ENCODE data around the gene PPP1R13L. TPM values are rescaled to one million over a fixed set of nuclear protein-coding genes. Genes with fewer than 3 reads are reported as not detected.

Gene PPP1R13L
- polyA plus RNA-seq, 1 donor from 2014 or later = not detected

GRCh38 chr19:45362291-45362690 is 42.6 kb downstream of the PPP1R13L start:
- no peak overlapping the region for H3K4me2 ChIP-seq (ENCODE audit: low read length)
- no peak overlapping the region for H3K27ac ChIP-seq (ENCODE audit: low read length)
- H3K36me3 ChIP-seq (ENCODE audit: insufficient read depth, low read length) = no peaks in the 10 kb centered on the region
- no peak overlapping the region for H2AFZ ChIP-seq (ENCODE audit: low read depth, low read length)
- no peak overlapping the region for H3K9ac ChIP-seq (ENCODE audit: low read length)
- H4K20me1 ChIP-seq (ENCODE audit: insufficient read depth) = no peaks in the 10 kb centered on the region
- H3K9me2 ChIP-seq (ENCODE audit: insufficient read depth, low read length) = no peaks in the 10 kb centered on the region
- no peaks in the 10 kb centered on the region for H3K9me3 ChIP-seq (ENCODE audit: low read length)
- H3K27me3 ChIP-seq (ENCODE audit: insufficient read depth, low read depth, low read length) = no peaks in the 10 kb centered on the region
- H3F3A ChIP-seq (ENCODE audit: insufficient read depth, low read length, poor library complexity, severe bottlenecking) = no peaks in the 10 kb centered on the region
- no peaks in the 10 kb centered on the region for H3K79me2 ChIP-seq (replicated peaks; ENCODE audit: insufficient read depth, low read length)
- H3K4me3 ChIP-seq (ENCODE audit: low read length) = no peak overlapping the region
- TF ChIP-seq MXI1 (conservative IDR thresholded peaks at IDR 0.05; ENCODE audit: poor library complexity, severe bottlenecking) (no peak), RAD21 (conservative IDR thresholded peaks at IDR 0.05) (no peak), TAF1 (IDR thresholded peaks at IDR 0.05; ENCODE audit: low read depth) (no peak), SMC3 (conservative IDR thresholded peaks at IDR 0.05; ENCODE audit: poor library complexity) (no peak), POLR2AphosphoS5 (IDR thresholded peaks at IDR 0.05) (no peak), EZH2 (IDR thresholded peaks at IDR 0.05; ENCODE audit: borderline replicate concordance, insufficient read depth, low read length, poor library complexity, severe bottlenecking) (no peak), CTCF (IDR thresholded peaks at IDR 0.05; ENCODE audit: poor library complexity, severe bottlenecking) (no peak), EP300 (conservative IDR thresholded peaks at IDR 0.05; ENCODE audit: poor library complexity, severe bottlenecking) (no peak)
- TF ChIP-seq, protein P1, sequence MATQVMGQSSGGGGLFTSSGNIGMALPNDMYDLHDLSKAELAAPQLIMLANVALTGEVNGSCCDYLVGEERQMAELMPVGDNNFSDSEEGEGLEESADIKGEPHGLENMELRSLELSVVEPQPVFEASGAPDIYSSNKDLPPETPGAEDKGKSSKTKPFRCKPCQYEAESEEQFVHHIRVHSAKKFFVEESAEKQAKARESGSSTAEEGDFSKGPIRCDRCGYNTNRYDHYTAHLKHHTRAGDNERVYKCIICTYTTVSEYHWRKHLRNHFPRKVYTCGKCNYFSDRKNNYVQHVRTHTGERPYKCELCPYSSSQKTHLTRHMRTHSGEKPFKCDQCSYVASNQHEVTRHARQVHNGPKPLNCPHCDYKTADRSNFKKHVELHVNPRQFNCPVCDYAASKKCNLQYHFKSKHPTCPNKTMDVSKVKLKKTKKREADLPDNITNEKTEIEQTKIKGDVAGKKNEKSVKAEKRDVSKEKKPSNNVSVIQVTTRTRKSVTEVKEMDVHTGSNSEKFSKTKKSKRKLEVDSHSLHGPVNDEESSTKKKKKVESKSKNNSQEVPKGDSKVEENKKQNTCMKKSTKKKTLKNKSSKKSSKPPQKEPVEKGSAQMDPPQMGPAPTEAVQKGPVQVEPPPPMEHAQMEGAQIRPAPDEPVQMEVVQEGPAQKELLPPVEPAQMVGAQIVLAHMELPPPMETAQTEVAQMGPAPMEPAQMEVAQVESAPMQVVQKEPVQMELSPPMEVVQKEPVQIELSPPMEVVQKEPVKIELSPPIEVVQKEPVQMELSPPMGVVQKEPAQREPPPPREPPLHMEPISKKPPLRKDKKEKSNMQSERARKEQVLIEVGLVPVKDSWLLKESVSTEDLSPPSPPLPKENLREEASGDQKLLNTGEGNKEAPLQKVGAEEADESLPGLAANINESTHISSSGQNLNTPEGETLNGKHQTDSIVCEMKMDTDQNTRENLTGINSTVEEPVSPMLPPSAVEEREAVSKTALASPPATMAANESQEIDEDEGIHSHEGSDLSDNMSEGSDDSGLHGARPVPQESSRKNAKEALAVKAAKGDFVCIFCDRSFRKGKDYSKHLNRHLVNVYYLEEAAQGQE (IDR thresholded peaks at IDR 0.05; ENCODE audit: borderline replicate concordance) = no peak

DNA sequence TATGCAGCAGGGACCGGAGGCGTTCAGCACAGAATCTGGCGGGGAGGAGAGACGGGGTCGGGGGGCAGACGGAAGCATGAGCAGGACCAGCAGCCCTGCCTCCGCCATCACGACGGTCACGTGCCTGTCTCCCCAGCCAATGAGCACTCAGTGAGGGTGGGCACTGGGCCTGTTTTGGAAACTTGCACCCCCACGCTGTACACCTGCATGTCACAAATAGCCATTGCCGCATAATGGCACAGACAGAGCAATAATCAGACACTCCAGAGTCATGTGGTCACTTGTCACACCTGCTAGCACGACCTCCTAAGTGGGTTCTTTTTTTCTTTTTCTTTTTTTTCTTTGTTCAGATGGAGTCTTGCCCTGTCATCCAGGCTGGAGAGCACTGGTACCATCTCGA is 43.3 kb downstream of the PPP1R13L start:
- TF ChIP-seq MXI1 (conservative IDR thresholded peaks at IDR 0.05; ENCODE audit: poor library complexity, severe bottlenecking) (no peak), RAD21 (conservative IDR thresholded peaks at IDR 0.05) (no peak), SMC3 (conservative IDR thresholded peaks at IDR 0.05; ENCODE audit: poor library complexity) (no peak), EZH2 (IDR thresholded peaks at IDR 0.05; ENCODE audit: borderline replicate concordance, insufficient read depth, low read length, poor library complexity, severe bottlenecking) (no peak), EP300 (conservative IDR thresholded peaks at IDR 0.05; ENCODE audit: poor library complexity, severe bottlenecking) (no peak), TAF1 (IDR thresholded peaks at IDR 0.05; ENCODE audit: low read depth) (no peak), CTCF (IDR thresholded peaks at IDR 0.05; ENCODE audit: poor library complexity, severe bottlenecking) (no peak), POLR2AphosphoS5 (IDR thresholded peaks at IDR 0.05) (no peak)
- TF ChIP-seq, protein P1 (IDR thresholded peaks at IDR 0.05; ENCODE audit: borderline replicate concordance) = no peak
- H3K36me3 ChIP-seq (ENCODE audit: insufficient read depth, low read length) = no peaks in the 10 kb centered on the region

More for the DNA sequence above, 43.3 kb downstream of the PPP1R13L start:
- Histone ChIP-seq H4K20me1 (ENCODE audit: insufficient read depth) (no peaks in the 10 kb centered on the region), H3K4me3 (ENCODE audit: low read length) (no peak overlapping the region), H3K9me3 (ENCODE audit: low read length) (no peaks in the 10 kb centered on the region), H3K79me2 (replicated peaks; ENCODE audit: insufficient read depth, low read length) (no peaks in the 10 kb centered on the region), H3F3A (ENCODE audit: insufficient read depth, low read length, poor library complexity, severe bottlenecking) (no peaks in the 10 kb centered on the region), H2AFZ (ENCODE audit: low read depth, low read length) (no peak overlapping the region), H3K9ac (ENCODE audit: low read length) (no peak overlapping the region), H3K27ac (ENCODE audit: low read length) (no peak overlapping the region), H3K9me2 (ENCODE audit: insufficient read depth, low read length) (no peaks in the 10 kb centered on the region), H3K4me2 (ENCODE audit: low read length) (no peak overlapping the region), H3K27me3 (ENCODE audit: insufficient read depth, low read depth, low read length) (no peaks in the 10 kb centered on the region)
